B cell (primary cell): Measurements from ENCODE around the gene JPT2. TPM values are rescaled to one million over a fixed set of nuclear protein-coding genes. Genes with fewer than 3 reads are reported as not detected.
"Not testable (repeated sequence)": the region's sequence is repeated elsewhere in the genome, so short reads cannot be mapped to it uniquely, and the experiment has no call there.

Experiments used
- ATAC-seq: fragments of 200-7000 bp; cut with Tn5 transposase; one replicate; pipeline ENCODE4 v1.10.0; 2021; ENCODE audit warnings: low read depth, mild to moderate bottlenecking, moderate number of reproducible peaks, moderate library complexity
- CTCF ChIA-PET: fragments of 350-600 bp; sonication (Branson Sonifier 250); formaldehyde crosslinking; loops from one replicate; lab custom pipeline; 2021; ENCODE audit warnings: antibody characterized with exemption, inconsistent platforms; lab: Charles Lee
- POLR2A ChIA-PET: fragments of 350-600 bp; sonication (Branson Sonifier 250); formaldehyde crosslinking; loops from one replicate; lab custom pipeline; 2021; ENCODE audit warnings: antibody characterized with exemption; lab: Charles Lee
- DNase-seq: peaks from one replicate; pipeline ENCODE4 v3.0.0; 2013
- H2AFZ ChIP-seq: 2 replicates; pipeline ENCODE4 v1.6.1; 2012; ENCODE audit warnings: mild to moderate bottlenecking, low read depth, low read length; ENCODE audit not compliant: insufficient read depth, poor library complexity, severe bottlenecking
- H3K27ac ChIP-seq, 2 donors: 1 replicate in 1 of 2; 2 replicates in 1 of 2; pipeline ENCODE4 v1.5.1; 2012 to 2013; ENCODE audit warnings: low read length in 2 of 2, mild to moderate bottlenecking in 2 of 2, moderate library complexity in 1 of 2
- H3K27me3 ChIP-seq, 4 experiments: fragments of 200-600 bp in 1 of 4; sonication (generic) in 1 of 4; replicated peaks in 1 of 4; 1 replicate in 2 of 4; 2 replicates in 2 of 4; pipeline versions ENCODE4 v1.6.1 to v1.7.0; 2013 to 2016; ENCODE audit warnings: low read length in 3 of 4, mild to moderate bottlenecking in 2 of 4, mixed read lengths in 1 of 4, moderate library complexity in 1 of 4; ENCODE audit not compliant: insufficient read depth in 4 of 4, control insufficient read depth in 3 of 4; ENCODE audit errors: control extremely low read depth in 1 of 4
- H3K36me3 ChIP-seq, 2 experiments: replicated peaks in 1 of 2; 1 replicate in 1 of 2; 2 replicates in 1 of 2; pipeline versions ENCODE4 v1.6.1 to v1.7.1; 2013; ENCODE audit warnings: low read length in 1 of 2; ENCODE audit not compliant: insufficient read depth in 2 of 2, control insufficient read depth in 1 of 2; ENCODE audit errors: control extremely low read depth in 1 of 2, extremely low read depth in 1 of 2
- H3K4me1 ChIP-seq, 2 donors: fragments of 200-600 bp in 1 of 2; sonication (generic) in 1 of 2; 1 replicate in 1 of 2; 2 replicates in 1 of 2; pipeline versions ENCODE4 v1.5.1 to v1.6.1; 2013 to 2017; ENCODE audit warnings: low read length in 2 of 2; ENCODE audit not compliant: control insufficient read depth in 2 of 2, insufficient read depth in 2 of 2
- H3K4me2 ChIP-seq: replicated peaks from 2 replicates; pipeline ENCODE3; 2012; ENCODE audit warnings: mild to moderate bottlenecking, low read depth, low read length; ENCODE audit not compliant: poor library complexity, severe bottlenecking
- H3K4me3 ChIP-seq, 5 experiments: fragments of 200-600 bp in 1 of 5; sonication (generic) in 1 of 5; 1 replicate in 3 of 5; 2 replicates in 2 of 5; pipeline versions ENCODE4 v1.5.1 to v1.7.0; 2011 to 2016; ENCODE audit warnings: low read length in 4 of 5, mild to moderate bottlenecking in 4 of 5, low read depth in 2 of 5, control low read depth in 1 of 5, moderate library complexity in 1 of 5; ENCODE audit not compliant: insufficient read depth in 1 of 5; ENCODE audit errors: control extremely low read depth in 1 of 5, extremely low read depth in 1 of 5
- H3K79me2 ChIP-seq: fragments of 200-600 bp; sonication (generic); one replicate; pipeline ENCODE4 v1.6.0; 2016; ENCODE audit warnings: low read length; ENCODE audit not compliant: control insufficient read depth, insufficient read depth
- H3K9ac ChIP-seq: fragments of 200-600 bp; sonication (generic); 2 replicates; pipeline ENCODE4 v1.6.1; 2017; ENCODE audit warnings: mild to moderate bottlenecking, low read length, moderate library complexity
- H3K9me3 ChIP-seq, 3 donors: one replicate each; pipeline versions ENCODE4 v1.6.1 to v1.7.1; 2013; ENCODE audit warnings: low read length in 2 of 3; ENCODE audit not compliant: control insufficient read depth in 2 of 3, insufficient read depth in 1 of 3; ENCODE audit errors: control extremely low read depth in 1 of 3
- H4K20me1 ChIP-seq: 2 replicates; pipeline ENCODE4 v1.6.0; 2012; ENCODE audit warnings: mild to moderate bottlenecking, low read length; ENCODE audit not compliant: insufficient read depth, control insufficient read depth, poor library complexity, severe bottlenecking
- H3K27ac Mint-ChIP-seq: one replicate; pipeline ENCODE4 v1.8.0; 2021; ENCODE audit warnings: mixed read lengths
- H3K27me3 Mint-ChIP-seq: one replicate; pipeline ENCODE4 v1.8.0; 2021; ENCODE audit warnings: mixed read lengths
- H3K4me1 Mint-ChIP-seq: one replicate; pipeline ENCODE4 v1.8.0; 2021; ENCODE audit warnings: mixed read lengths
- H3K4me3 Mint-ChIP-seq: one replicate; pipeline ENCODE4 v1.8.0; 2021; ENCODE audit warnings: mixed read lengths
- H3K9me3 Mint-ChIP-seq: one replicate; pipeline ENCODE4 v1.8.0; 2022; ENCODE audit warnings: mixed read lengths; ENCODE audit not compliant: insufficient read depth
- WGBS: methylation state at CpG from one replicate; pipeline ENCODE4 v1.1.5; 2013; ENCODE audit warnings: missing lambda C conversion rate; ENCODE audit not compliant: insufficient coverage; 5-methylcytosine and 5-hydroxymethylcytosine counted together
- intact Hi-C: fragments of 100-400 bp; cut with micrococcal nuclease; formaldehyde crosslinking; loops from one replicate; pipeline ENCODE4 v1.10.0; 2022
- polyA plus RNA-seq: library from polyadenylated mRNA; depleted of rRNA; stranded (reverse); fragments of >200 nt; gene quantifications from 2 replicates; pipeline ENCODE4 v1.2.3, GENCODE V29; 2012
- total RNA-seq, 2 donors: library from RNA; stranded (reverse); fragments of 120-200 nt in 1 of 2; gene quantifications; 1 replicate in 1 of 2; 2 replicates in 1 of 2; pipeline versions ENCODE4 v1.2.3 to v1.2.4, GENCODE V29; 2013 to 2022

The JPT2 gene
- total and polyA plus RNA-seq, 2 donors (not counting 1 experiment from before 2014, with no cell fraction given), result 10.7 to 45.7 TPM

- POLR2A ChIA-PET, result interaction anchor here (0.6 to 0.7 kb wide), 2 partner anchors 386 to 1148 kb away, joined by 4 read pairs; no protein-coding TSS in a partner anchor
- H3K9ac ChIP-seq, H2AFZ ChIP-seq, H3K4me3 ChIP-seq, H3K9me3 Mint-ChIP-seq, H3K27me3 ChIP-seq, DNase-seq, H3K27ac Mint-ChIP-seq, H3K9me3 ChIP-seq, intact Hi-C loops, H3K36me3 ChIP-seq, H3K4me3 Mint-ChIP-seq, ATAC-seq, H3K27me3 Mint-ChIP-seq, H4K20me1 ChIP-seq: not testable (repeated sequence)
- 89% methylated on average over 6 of the region's 10 CpGs for WGBS
- Histone ChIP-seq H3K79me2 (peaks cover 91% of the 10 kb centered on the region), H3K27ac (peak overlapping the region; percentile 62 to 73), H3K4me1 (peaks cover 78 to 94% of the 10 kb centered on the region in 2 donors), H3K4me2 (peak overlapping the region; percentile 58)
- CTCF ChIA-PET, result interaction anchor here (0.7 to 3.0 kb wide), 2 partner anchors 9 to 12 kb away, joined by 3 to 11 read pairs; partner anchors contain the start of gene MAPK8IP3
- peaks cover 58% of the 10 kb centered on the region for H3K4me1 Mint-ChIP-seq
These were observed 40.2 kb downstream of the JPT2 start for GRCh38 chr16:1718236-1718635.

GRCh38 chr16:1719559-1720229, 41.6 kb downstream of the JPT2 start:
- H3K9me3 ChIP-seq, H3K27me3 ChIP-seq, H3K4me3 ChIP-seq, H3K9ac ChIP-seq, H3K9me3 Mint-ChIP-seq, H2AFZ ChIP-seq, intact Hi-C loops, H3K36me3 ChIP-seq, H3K27me3 Mint-ChIP-seq: not testable (repeated sequence)
- POLR2A ChIA-PET, result interaction anchor here (0.9 kb wide), 1 partner anchor 14 kb away, joined by 7 read pairs; the partner anchor contains the start of gene MAPK8IP3
- H3K27ac Mint-ChIP-seq, result peak overlapping the region; percentile 84
- Histone ChIP-seq H3K79me2 (peaks cover 91% of the 10 kb centered on the region), H3K4me2 (peak overlapping the region; percentile 58), H4K20me1 (peaks cover 17% of the 10 kb centered on the region), H3K27ac (peak overlapping the region; percentile 57 to 62), H3K4me1 (peaks cover 75 to 94% of the 10 kb centered on the region in 2 donors)
- ATAC-seq (peak; percentile 44), DNase-seq (peak; percentile 75)
- WGBS, result 46% methylated on average over 6 of the region's 12 CpGs
- H3K4me3 Mint-ChIP-seq, result peak overlapping the region; percentile 59
- CTCF ChIA-PET, result interaction anchor here (1.6 to 3.0 kb wide), 2 partner anchors 14 to 63 kb away, joined by 3 to 11 read pairs; partner anchors contain the start of genes MAPK8IP3, NUBP2 and SPSB3
- H3K4me1 Mint-ChIP-seq, result peaks cover 53% of the 10 kb centered on the region
